HK-2 (cell line): ENCODE measurements around the gene NXN.
"Not testable (repeated sequence)": the region's sequence is repeated elsewhere in the genome, so short reads cannot be mapped to it uniquely, and the experiment has no call there.

ENCODE experiments used
- DNase-seq: peaks from one replicate; pipeline ENCODE4 v3.0.0-alpha.2; 2018; ENCODE audit not compliant: unreplicated experiment

NXN gene

GRCh38 chr17:862582-862981, 117.0 kb downstream of the NXN start:
- no peak for DNase-seq

DNA sequence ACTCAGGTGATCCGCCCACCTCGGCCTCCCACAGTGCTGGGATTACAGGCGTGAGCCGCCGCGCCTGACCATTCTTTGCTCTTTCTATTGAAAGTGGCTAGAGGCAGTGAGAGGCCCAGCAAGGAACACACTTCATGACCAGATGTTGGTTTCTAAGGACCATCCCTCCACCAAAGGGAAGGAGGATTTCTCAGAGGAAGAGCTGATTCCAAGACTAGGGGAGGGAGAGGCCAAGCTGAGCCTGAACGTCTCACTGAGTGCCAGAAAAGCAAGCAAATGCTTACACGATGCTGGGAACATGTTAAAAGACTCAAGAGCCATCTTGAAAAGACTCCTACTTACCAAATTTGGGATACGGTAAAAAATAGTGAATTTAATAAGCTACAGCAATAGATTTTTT, 118.2 kb downstream of the NXN start:
- no peak for DNase-seq

DNA sequence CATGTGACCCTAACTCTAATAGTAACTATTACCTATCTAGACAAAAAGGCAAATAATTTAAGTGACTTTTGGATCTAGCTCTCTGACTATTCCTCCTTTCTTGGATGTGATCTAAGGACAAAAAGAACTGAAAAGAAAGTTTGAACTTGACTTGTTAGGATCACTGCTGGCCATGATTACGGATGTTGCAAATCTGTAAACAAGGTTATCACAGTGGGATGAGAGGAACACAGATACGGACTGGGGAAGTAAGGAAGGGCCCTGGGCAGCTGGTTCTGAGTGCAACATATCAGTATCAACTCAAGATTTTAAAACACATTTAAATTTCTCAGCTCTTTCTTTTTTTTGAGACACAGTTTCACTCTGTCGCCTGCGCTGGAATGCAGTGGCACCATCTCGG, 118.8 kb downstream of the NXN start:
- no peak for DNase-seq

- no peak for DNase-seq
These were observed 119.8 kb downstream of the NXN start for GRCh38 chr17:859824-860195.

DNA sequence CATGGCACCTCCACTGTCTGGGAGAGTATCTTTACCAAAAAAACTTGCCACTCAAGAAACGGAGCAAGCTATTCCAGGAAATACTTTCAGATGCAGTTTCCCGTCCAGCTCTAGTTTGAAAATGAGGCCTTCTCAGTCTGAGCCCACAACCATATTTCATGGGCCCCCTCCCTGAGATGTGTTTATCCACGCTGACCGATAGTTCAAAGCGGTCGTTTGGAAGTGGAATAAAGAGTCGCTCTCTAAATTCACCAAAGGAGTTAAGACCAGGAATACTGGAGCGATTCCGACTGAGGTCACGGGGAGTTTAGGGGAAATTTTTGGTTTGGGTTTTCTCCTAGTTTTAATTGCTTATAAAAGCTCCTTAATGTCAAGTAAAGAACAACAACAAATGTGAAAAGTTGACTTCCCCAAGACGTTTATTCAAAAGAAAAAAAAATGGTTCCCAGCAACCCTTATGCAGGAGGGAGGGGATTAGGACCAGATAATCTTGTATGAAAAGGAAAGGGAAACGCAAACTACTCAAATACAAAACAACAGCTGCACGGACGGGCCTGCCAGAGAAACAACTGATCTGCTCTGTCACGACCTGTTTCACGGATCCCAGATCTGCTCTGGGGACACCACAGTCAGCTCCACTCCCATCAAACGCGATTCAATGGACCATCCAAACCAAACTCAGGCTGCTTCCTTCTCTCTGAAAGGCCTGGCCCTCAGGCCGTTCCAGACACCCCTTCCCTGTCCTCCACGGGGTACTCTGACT, 120.3 kb downstream of the NXN start:
- DNase-seq, result no peak

DNA sequence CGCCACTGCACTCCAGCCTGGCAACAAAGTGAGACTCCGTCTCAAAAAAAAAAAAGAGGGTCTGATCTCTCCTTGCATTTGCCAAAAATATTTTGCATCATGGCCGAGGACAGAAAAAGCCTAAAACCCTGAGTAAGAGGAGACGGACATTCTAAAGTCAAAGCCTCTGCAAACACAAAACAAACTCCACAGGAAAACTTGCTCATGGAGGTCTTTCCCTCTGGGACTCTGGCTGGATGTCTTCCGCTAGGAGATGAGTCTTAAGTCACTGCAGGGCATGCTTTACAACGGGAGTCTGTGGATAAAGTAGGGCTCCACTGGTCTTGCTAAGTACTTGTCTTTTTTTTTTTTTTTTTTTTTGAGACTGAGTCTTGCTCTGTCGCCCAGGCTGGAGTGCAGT, 123.4 kb downstream of the NXN start:
- no peak for DNase-seq

GRCh38 chr17:855569-855968, 124.0 kb downstream of the NXN start:
- DNase-seq, result no peak

GRCh38 chr17:852850-853249, 126.7 kb downstream of the NXN start:
- not testable (repeated sequence) for DNase-seq

DNA sequence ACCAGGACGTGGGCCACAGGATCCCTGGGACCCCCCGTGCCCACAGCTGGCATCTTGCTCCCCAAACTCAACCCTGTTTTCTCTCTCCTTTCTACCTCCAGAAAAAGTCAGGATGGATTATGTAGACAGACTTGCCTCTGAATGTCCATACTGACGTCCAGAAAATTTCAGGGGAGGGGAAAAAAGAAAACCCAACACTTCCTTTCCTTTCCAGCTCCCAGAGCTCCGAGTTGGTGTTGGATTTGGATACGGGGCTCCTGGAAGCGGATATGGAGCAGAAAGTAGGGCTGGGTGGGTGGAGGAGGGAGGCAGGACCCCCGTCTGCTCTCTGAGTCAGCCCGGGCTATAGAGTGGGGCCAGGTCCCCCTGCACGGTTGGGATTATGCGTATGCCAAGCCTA, 127.2 kb downstream of the NXN start:
- no peak for DNase-seq

- DNase-seq, result no peak
These were observed 127.7 kb downstream of the NXN start for GRCh38 chr17:851924-852323.

GRCh38 chr17:850851-851763, 128.5 kb downstream of the NXN start:
- no peak for DNase-seq

DNA sequence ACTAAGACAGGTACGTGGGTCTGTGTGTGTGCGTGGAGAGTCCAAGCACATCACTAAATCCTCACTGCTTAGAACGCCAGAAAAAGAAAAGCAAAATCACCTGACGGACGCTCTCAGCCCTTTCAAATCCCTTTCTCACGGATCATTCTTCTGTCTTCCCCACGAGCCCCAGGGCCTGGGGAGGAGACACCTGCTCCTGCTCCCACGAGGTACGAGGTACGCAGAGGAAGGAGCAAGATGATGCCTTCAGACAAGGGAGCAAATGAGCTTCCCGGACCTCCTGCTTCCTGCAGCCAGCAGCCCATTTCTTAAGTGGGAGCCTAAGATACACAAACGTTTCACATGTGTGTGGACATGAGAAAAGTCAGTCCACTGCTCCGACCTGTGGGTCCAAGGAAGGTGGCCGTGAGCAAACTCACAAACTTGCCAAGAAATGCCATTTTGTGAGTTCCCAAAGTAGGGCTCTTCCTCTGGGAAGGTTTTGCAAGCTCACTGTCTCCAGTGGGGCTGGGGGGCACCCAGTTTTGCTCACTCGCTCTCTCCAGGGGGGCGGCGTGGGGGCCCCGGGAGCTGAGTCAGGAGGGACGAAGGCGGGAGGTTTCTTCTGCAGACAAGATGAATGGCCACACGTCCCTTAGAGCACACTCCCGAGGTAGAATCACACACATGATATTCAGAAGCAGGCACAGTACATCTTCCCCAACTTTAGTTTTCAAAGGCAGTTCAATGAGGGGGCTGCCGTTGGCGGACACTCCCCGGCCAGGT, 129.3 kb downstream of the NXN start:
- DNase-seq, result no peak

GRCh38 chr17:848402-848801, 131.2 kb downstream of the NXN start:
- DNase-seq, result no peak

- DNase-seq, result no peak
These were observed 132.4 kb downstream of the NXN start for GRCh38 chr17:846901-847843.

GRCh38 chr17:841313-841712, 138.3 kb downstream of the NXN start:
- DNase-seq, result no peak

DNA sequence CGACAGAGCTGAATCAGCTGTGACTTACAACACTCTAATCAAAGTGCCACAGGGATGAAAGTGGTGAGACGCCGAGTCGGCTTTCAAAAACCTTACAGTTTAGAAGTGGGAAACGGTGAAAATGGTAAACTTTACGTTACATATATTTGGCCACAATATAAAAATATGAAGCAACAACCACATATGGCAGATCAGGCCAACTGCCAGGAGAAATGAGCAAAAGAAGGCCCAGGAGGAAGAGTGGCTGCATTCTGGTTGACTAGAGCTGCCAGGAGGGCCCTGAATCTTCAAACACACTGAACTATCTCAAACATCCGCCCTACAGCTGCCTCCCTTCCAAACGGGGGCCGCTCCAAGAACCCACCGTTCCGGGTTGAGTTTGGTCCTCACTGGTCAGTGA, 141.1 kb downstream of the NXN start:
- DNase-seq, result no peak

GRCh38 chr17:836151-836550, 143.4 kb downstream of the NXN start:
- DNase-seq, result peak; percentile 58

DNA sequence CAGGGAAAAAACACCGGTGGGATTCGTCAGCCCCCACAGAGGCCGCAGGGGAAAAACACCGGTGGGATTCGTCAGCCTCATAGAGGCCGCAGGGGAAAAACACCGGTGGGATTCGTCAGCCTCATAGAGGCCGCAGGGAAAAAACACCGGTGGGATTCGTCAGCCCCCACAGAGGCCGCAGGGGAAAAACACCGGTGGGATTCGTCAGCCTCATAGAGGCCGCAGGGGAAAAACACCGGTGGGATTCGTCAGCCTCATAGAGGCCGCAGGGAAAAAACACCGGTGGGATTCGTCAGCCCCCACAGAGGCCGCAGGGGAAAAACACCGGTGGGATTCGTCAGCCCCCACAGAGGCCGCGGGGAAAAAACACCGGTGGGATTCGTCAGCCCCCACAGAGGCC, 143.9 kb downstream of the NXN start:
- DNase-seq, result not testable (repeated sequence)

DNA sequence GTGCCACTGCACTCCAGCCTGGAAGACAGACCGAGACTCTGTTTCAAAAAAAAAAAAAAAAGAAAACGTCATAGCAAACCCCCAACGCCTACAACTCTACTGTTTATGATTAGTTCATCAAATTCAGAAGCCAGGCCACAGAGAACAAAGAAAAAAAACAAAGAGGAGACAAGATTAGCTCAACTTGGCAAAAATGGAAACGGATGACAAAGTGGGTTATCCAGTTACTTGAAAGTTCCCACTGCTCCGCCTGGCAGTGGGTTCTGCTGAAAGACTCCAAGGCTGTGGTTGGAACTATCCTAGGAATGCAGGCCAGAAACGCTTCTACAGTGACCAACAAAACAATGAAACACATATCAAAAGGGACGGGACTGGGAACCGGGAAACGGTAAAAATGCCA, 144.3 kb downstream of the NXN start:
- DNase-seq, result peak; percentile 85

DNA sequence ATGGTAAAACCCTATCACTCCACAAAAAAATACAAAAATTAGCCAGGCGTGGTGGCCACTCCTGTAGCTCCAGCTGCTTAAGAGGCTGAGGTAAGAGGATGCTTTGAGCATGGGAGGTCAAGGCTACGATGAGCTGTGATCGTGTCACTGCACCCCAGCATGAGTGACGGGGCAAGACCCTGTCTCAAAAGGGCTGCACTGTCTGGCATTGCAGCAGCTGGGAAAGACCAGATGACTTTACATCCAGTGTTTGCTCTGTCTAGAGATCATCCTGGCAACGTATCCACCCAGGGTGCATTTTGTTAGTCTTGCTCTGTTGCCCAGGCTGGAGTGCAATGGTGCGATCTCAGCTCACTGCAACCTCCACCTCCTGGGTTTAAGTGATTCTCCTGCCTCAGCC, 145.4 kb downstream of the NXN start:
- DNase-seq, result no peak

- DNase-seq, result no peak
These were observed 148.6 kb downstream of the NXN start for GRCh38 chr17:830950-831349.
